Transverse colon (tissue), 4 donors: ENCODE data around the gene GAS7. TPM values are rescaled to one million over a fixed set of nuclear protein-coding genes. Genes with fewer than 3 reads are reported as not detected.

Experiments
- DNase-seq: peaks from one replicate; pipeline ENCODE4 v3.0.0-alpha.2; 2019
- H3K27ac ChIP-seq, 4 donors: fragments of 200-600 bp; sonication (generic); 2 replicates each; pipeline ENCODE4 v1.5.1; 2016 to 2018; ENCODE audit warnings: inconsistent platforms in 4 of 4
- H3K27me3 ChIP-seq: fragments of 200-600 bp; sonication (generic); 2 replicates; pipeline ENCODE4 v1.5.1; 2017; ENCODE audit warnings: inconsistent platforms
- H3K36me3 ChIP-seq, 4 donors: fragments of 200-600 bp; sonication (generic); 2 replicates each; pipeline ENCODE4 v1.5.1; 2017 to 2019; ENCODE audit warnings: inconsistent platforms in 4 of 4
- H3K4me1 ChIP-seq, 4 donors: fragments of 200-600 bp; sonication (generic); 2 replicates each; pipeline ENCODE4 v1.5.1; 2017 to 2020; ENCODE audit warnings: inconsistent platforms in 4 of 4
- H3K4me3 ChIP-seq, 4 donors: fragments of 200-600 bp; sonication (generic); 1 replicate in 1 of 4; 2 replicates in 3 of 4; pipeline versions ENCODE4 v1.5.1 to v1.6.1; 2017 to 2019; ENCODE audit warnings: inconsistent platforms in 4 of 4
- H3K9me3 ChIP-seq, 2 donors: fragments of 200-600 bp; sonication (generic); 2 replicates each; pipeline ENCODE4 v1.5.1; 2017 to 2019; ENCODE audit warnings: inconsistent platforms in 2 of 2
- CTCF ChIP-seq, 5 experiments: fragments of 200-600 bp in 3 of 5; fragments of 450-650 bp in 2 of 5; sonication (generic) in 3 of 5; IDR thresholded peaks; 1 replicate in 2 of 5; 2 replicates in 3 of 5; pipeline ENCODE4 v1.5.1; 2016 to 2017; ENCODE audit warnings: antibody characterized with exemption in 5 of 5, inconsistent platforms in 3 of 5, mild to moderate bottlenecking in 2 of 5, moderate library complexity in 1 of 5
- EP300 ChIP-seq: sonication (generic); formaldehyde crosslinking; IDR thresholded peaks from one replicate; pipeline ENCODE4 v1.6.1; 2017; ENCODE audit warnings: antibody characterized with exemption, low read depth
- POLR2A ChIP-seq: fragments of 450-650 bp; IDR thresholded peaks from one replicate; pipeline ENCODE4 v1.6.1; 2016; ENCODE audit warnings: antibody characterized with exemption, mild to moderate bottlenecking, moderate library complexity
- POLR2AphosphoS5 ChIP-seq, 3 donors: sonication (generic); formaldehyde crosslinking; IDR thresholded peaks; one replicate each; pipeline ENCODE4 v1.6.1; 2016; ENCODE audit warnings: antibody characterized with exemption in 3 of 3
- WGBS, 2 donors: methylation state at CpG; one replicate each; pipeline ENCODE4 v1.1.5; 2018; ENCODE audit warnings: low coverage in 1 of 2; 5-methylcytosine and 5-hydroxymethylcytosine counted together
- in situ Hi-C, 4 donors: fragments of 200-750 bp; cut with MboI; loops; one replicate each; pipeline versions ENCODE4 v1.15.0 to v1.15.1; 2017; ENCODE audit warnings: low sequenced_read_pairs in 3 of 4, low pct_ligation_motif_present in 1 of 4, low pct_unique_long_range_greater_than_20kb in 1 of 4
- intact Hi-C: fragments of 100-400 bp; cut with DNase I; formaldehyde crosslinking; loops from one replicate; pipeline ENCODE4 v1.15.1; 2023; ENCODE audit warnings: low total_unique reads
- total RNA-seq, 4 donors: library from RNA; depleted of rRNA; stranded (reverse); fragments of >200 nt; gene quantifications; one replicate each; pipeline ENCODE4 v1.1.0, GENCODE V29; 2016

GAS7 gene
- total RNA-seq, 4 donors from 2014 or later: 9.2 to 59.1 (median 15.2) TPM

- in situ Hi-C loops (loop anchor here in 1 of 4 donors (25.0 kb wide), 1 partner anchor 142 kb away; no protein-coding TSS in a partner anchor), intact Hi-C loops (loop anchor here (1.0 kb wide), 1 partner anchor 38 kb away; no protein-coding TSS in a partner anchor)
- Histone ChIP-seq H3K36me3 (no peaks in the 10 kb centered on the region), H3K27ac (no peak overlapping the region), H3K4me1 (peaks cover 0 to 13% (median 1%) of the 10 kb centered on the region in 4 donors), H3K9me3 (peaks cover 10 to 11% of the 10 kb centered on the region in 2 donors), H3K27me3 (no peaks in the 10 kb centered on the region), H3K4me3 (no peak overlapping the region)
- no peak for DNase-seq
- WGBS, 2 donors: 77 to 88% methylated on average over 8 of the region's 8 CpGs
- TF ChIP-seq POLR2A (no peak), POLR2AphosphoS5 (IDR thresholded peaks at IDR 0.05) (no peak), CTCF (IDR thresholded peaks at IDR 0.05) (no peak), EP300 (no peak)
Observed at GRCh38 chr17:9878786-9879525, 319.4 kb downstream of the GAS7 start.

GRCh38 chr17:9878356-9878755, 320.1 kb downstream of the GAS7 start:
- no peak overlapping the region for H3K4me3 ChIP-seq
- no peak for TF ChIP-seq POLR2A
- TF ChIP-seq CTCF (IDR thresholded peaks at IDR 0.05): no peak
- TF ChIP-seq POLR2AphosphoS5 (IDR thresholded peaks at IDR 0.05): no peak
- no peak for TF ChIP-seq EP300
- H3K27me3 ChIP-seq: no peaks in the 10 kb centered on the region
- H3K4me1 ChIP-seq: peaks cover 0 to 13% (median 1%) of the 10 kb centered on the region in 4 donors
- 74% methylated on average over 3 of the region's 3 CpGs; no CpG with 5 or more reads in 1 of the 2 donors for WGBS, 2 donors
- H3K9me3 ChIP-seq: peaks cover 4 to 5% of the 10 kb centered on the region in 2 donors
- no peak for DNase-seq
- H3K36me3 ChIP-seq: no peaks in the 10 kb centered on the region
- intact Hi-C loops: no loop called here
- in situ Hi-C loops: loop anchor here in 1 of 4 donors (25.0 kb wide), 1 partner anchor 141 kb away; no protein-coding TSS in a partner anchor
- no peak overlapping the region for H3K27ac ChIP-seq

- DNase-seq: no peak
- peaks cover 0 to 13% (median 1%) of the 10 kb centered on the region in 4 donors for H3K4me1 ChIP-seq
- intact Hi-C loops (no loop called here), in situ Hi-C loops (loop anchor here in 1 of 4 donors (25.0 kb wide), 1 partner anchor 138 kb away; no protein-coding TSS in a partner anchor)
- H3K9me3 ChIP-seq: no peaks in the 10 kb centered on the region
- TF ChIP-seq EP300: no peak
- peak in 1 of 3 donors; percentile 37 for TF ChIP-seq POLR2AphosphoS5 (IDR thresholded peaks at IDR 0.05)
- no peak for TF ChIP-seq CTCF (IDR thresholded peaks at IDR 0.05)
- TF ChIP-seq POLR2A: no peak
- 0 to 19% methylated on average over 1 to 3 of the region's 3 CpGs for WGBS, 2 donors
- H3K4me3 ChIP-seq: no peak overlapping the region
- H3K27me3 ChIP-seq: no peaks in the 10 kb centered on the region
- peak overlapping the region; percentile 19 to 58 (median 41) for H3K27ac ChIP-seq
- H3K36me3 ChIP-seq: no peaks in the 10 kb centered on the region
Observed at GRCh38 chr17:9875441-9875840, 323.0 kb downstream of the GAS7 start.

- no peaks in the 10 kb centered on the region for H3K27me3 ChIP-seq
- no peak for TF ChIP-seq CTCF (IDR thresholded peaks at IDR 0.05)
- no peak for TF ChIP-seq POLR2AphosphoS5 (IDR thresholded peaks at IDR 0.05)
- TF ChIP-seq POLR2A: no peak
- no peak for TF ChIP-seq EP300
- WGBS, 2 donors: 90 to 100% methylated on average over 1 to 3 of the region's 3 CpGs
- peaks cover 0 to 13% (median 1%) of the 10 kb centered on the region in 4 donors for H3K4me1 ChIP-seq
- no peaks in the 10 kb centered on the region for H3K9me3 ChIP-seq
- peak overlapping the region in 3 of 4 donors; percentile 19 to 58 (median 49) for H3K27ac ChIP-seq
- intact Hi-C loops: no loop called here
- DNase-seq: no peak
- H3K4me3 ChIP-seq: no peak overlapping the region
- in situ Hi-C loops: loop anchor here in 1 of 4 donors (25.0 kb wide), 1 partner anchor 137 kb away; no protein-coding TSS in a partner anchor
- no peaks in the 10 kb centered on the region for H3K36me3 ChIP-seq
Observed at GRCh38 chr17:9874722-9875121, 323.7 kb downstream of the GAS7 start.
